OCI-LY3 (cell line): Measurements from ENCODE around the gene RAB3GAP1.

Experiments used
- H2AFZ ChIP-seq: fragments of 200-600, 300-600 bp; shearing (Covaris generic); 2 replicates; pipeline ENCODE4 v1.6.0; 2014; ENCODE audit warnings: antibody characterized with exemption, low read depth, low read length
- H3K27ac ChIP-seq: fragments of 200-600, 300-600 bp; sonication (generic); 2 replicates; pipeline ENCODE4 v1.5.1; 2014; ENCODE audit warnings: mild to moderate bottlenecking, low read length, moderate library complexity, mixed read lengths
- H3K27me3 ChIP-seq: fragments of 200-600, 300-600 bp; sonication (generic); 2 replicates; pipeline ENCODE4 v1.6.1; 2014; ENCODE audit warnings: low read depth, low read length, mixed read lengths
- H3K36me3 ChIP-seq: fragments of 200-600, 300-600 bp; sonication (generic); replicated peaks from 2 replicates; pipeline ENCODE3; 2014; ENCODE audit warnings: low read depth, low read length, mixed read lengths
- H3K4me1 ChIP-seq: fragments of 300-600, 200-600 bp; sonication (generic); 2 replicates; pipeline ENCODE4 v1.6.1; 2014; ENCODE audit warnings: low read length, mixed read lengths
- H3K4me2 ChIP-seq: fragments of 200-600, 300-600 bp; sonication (generic); 2 replicates; pipeline ENCODE4 v1.6.1; 2014; ENCODE audit warnings: low read length, mixed read lengths
- H3K4me3 ChIP-seq: fragments of 300-600, 200-600 bp; sonication (generic); 2 replicates; pipeline ENCODE4 v1.5.1; 2014; ENCODE audit warnings: antibody characterized with exemption, mild to moderate bottlenecking, low read length, moderate library complexity
- H3K79me2 ChIP-seq: fragments of 300-600, 200-600 bp; shearing (Covaris generic); 2 replicates; pipeline ENCODE4 v1.6.1; 2014; ENCODE audit warnings: mild to moderate bottlenecking, low read length, mixed read lengths
- H3K9ac ChIP-seq: fragments of 300-600, 200-600 bp; shearing (Covaris generic); 2 replicates; pipeline ENCODE4 v1.6.0; 2014; ENCODE audit warnings: mild to moderate bottlenecking, low read length, moderate library complexity
- H3K9me3 ChIP-seq: fragments of 200-600, 300-600 bp; shearing (Covaris generic); 2 replicates; pipeline ENCODE4 v1.6.1; 2014; ENCODE audit warnings: low read length, mixed read lengths; ENCODE audit not compliant: insufficient read depth
- H4K20me1 ChIP-seq: fragments of 200-600, 300-600 bp; sonication (generic); 2 replicates; pipeline ENCODE4 v1.6.1; 2016; ENCODE audit warnings: low read length, mixed read lengths; ENCODE audit not compliant: insufficient read depth
- CTCF ChIP-seq: fragments of 200-600, 300-600 bp; sonication (generic); IDR thresholded peaks from 2 replicates; pipeline ENCODE4 v1.5.1; 2014; ENCODE audit warnings: antibody characterized with exemption, low read length, low read depth
- EZH2phosphoT487 ChIP-seq: fragments of 200-600 bp; shearing (Covaris generic); IDR thresholded peaks from 2 replicates; pipeline ENCODE4 v1.6.1; 2018; ENCODE audit warnings: antibody characterized with exemption, mixed run types, low read depth

The RAB3GAP1 gene

GRCh38 chr2:135202751-135203150, 150.7 kb downstream of the RAB3GAP1 start:
- H3K79me2 ChIP-seq: no peaks in the 10 kb centered on the region
- peaks cover 6% of the 10 kb centered on the region; the same call in 1 of the 2 replicates for H3K4me1 ChIP-seq
- no peak overlapping the region for H3K4me3 ChIP-seq
- H3K27ac ChIP-seq: no peak overlapping the region
- H3K36me3 ChIP-seq: no peaks in the 10 kb centered on the region
- no peak overlapping the region for H2AFZ ChIP-seq
- TF ChIP-seq EZH2phosphoT487 (no peak), CTCF (no peak)
- H3K9me3 ChIP-seq: no peaks in the 10 kb centered on the region
- no peaks in the 10 kb centered on the region for H3K27me3 ChIP-seq
- H3K9ac ChIP-seq: no peak overlapping the region
- no peaks in the 10 kb centered on the region for H4K20me1 ChIP-seq
- no peak overlapping the region; the same call in 1 of the 2 replicates for H3K4me2 ChIP-seq

- Histone ChIP-seq H3K4me3 (no peak overlapping the region), H3K27ac (no peak overlapping the region), H2AFZ (no peak overlapping the region), H4K20me1 (no peaks in the 10 kb centered on the region), H3K4me1 (peaks cover 6% of the 10 kb centered on the region; the same call in 1 of the 2 replicates), H3K36me3 (no peaks in the 10 kb centered on the region), H3K27me3 (no peaks in the 10 kb centered on the region), H3K4me2 (no peak overlapping the region), H3K9ac (no peak overlapping the region), H3K9me3 (no peaks in the 10 kb centered on the region), H3K79me2 (no peaks in the 10 kb centered on the region)
- TF ChIP-seq EZH2phosphoT487: no peak
- TF ChIP-seq CTCF: no peak
These were observed 151.9 kb downstream of the RAB3GAP1 start for GRCh38 chr2:135203944-135204343.

- no peaks in the 10 kb centered on the region for H3K4me1 ChIP-seq
- no peaks in the 10 kb centered on the region for H4K20me1 ChIP-seq
- no peaks in the 10 kb centered on the region for H3K27me3 ChIP-seq
- H3K9ac ChIP-seq: no peak overlapping the region
- H3K9me3 ChIP-seq: no peaks in the 10 kb centered on the region
- no peak overlapping the region for H3K27ac ChIP-seq
- H2AFZ ChIP-seq: no peak overlapping the region
- TF ChIP-seq CTCF: no peak
- no peak for TF ChIP-seq EZH2phosphoT487
- H3K4me3 ChIP-seq: no peak overlapping the region
- H3K79me2 ChIP-seq: no peaks in the 10 kb centered on the region
- no peaks in the 10 kb centered on the region for H3K36me3 ChIP-seq
- H3K4me2 ChIP-seq: no peak overlapping the region
These were observed 155.9 kb downstream of the RAB3GAP1 start for GRCh38 chr2:135208016-135208415.

GRCh38 chr2:135212757-135213156, 160.7 kb downstream of the RAB3GAP1 start:
- Histone ChIP-seq H3K4me3 (no peak overlapping the region), H4K20me1 (no peaks in the 10 kb centered on the region), H3K36me3 (no peaks in the 10 kb centered on the region), H3K27me3 (no peaks in the 10 kb centered on the region), H2AFZ (no peak overlapping the region), H3K9me3 (no peaks in the 10 kb centered on the region), H3K27ac (no peak overlapping the region), H3K9ac (no peak overlapping the region), H3K79me2 (no peaks in the 10 kb centered on the region), H3K4me1 (no peaks in the 10 kb centered on the region), H3K4me2 (no peak overlapping the region)
- TF ChIP-seq CTCF (no peak), EZH2phosphoT487 (no peak)
